ENCODE data around the gene TMEM259.

TMEM259 gene

GRCh38 chr19:1020868-1021425 lies at the start of gene TMEM259:
Gene TMEM259 (minus strand): TSS chr19:1021123. CDS start chr19:1020996, 127 bp downstream.
- peak; percentile 94 to 96 for DNase-seq (ENCODE audit: low read depth in 2 of 2)

GRCh38 chr19:1070576-1070930 lies 49.6 kb upstream of the TMEM259 start:
- no peak for DNase-seq (ENCODE audit: low read depth in 2 of 2)

GRCh38 chr19:1069009-1069779 lies 48.3 kb upstream of the TMEM259 start:
- peak in 1 of 2 donors; percentile 56 for DNase-seq (ENCODE audit: low read depth in 2 of 2)

- no peak for DNase-seq (ENCODE audit: low read depth in 2 of 2)
These were observed 47.4 kb upstream of the TMEM259 start for GRCh38 chr19:1068009-1069001.

- DNase-seq (ENCODE audit: low read depth in 2 of 2), result peak in 1 of 2 donors; percentile 65
These were observed 46.5 kb upstream of the TMEM259 start for GRCh38 chr19:1067341-1067957.

- DNase-seq (ENCODE audit: low read depth in 2 of 2), result peak; percentile 82 to 84
These were observed 45.9 kb upstream of the TMEM259 start, which contains the start of gene ARHGAP45 for GRCh38 chr19:1066748-1067340. Gene ARHGAP45 (plus strand): TSS chr19:1067167. CDS start chr19:1067406, 239 bp downstream.

- DNase-seq (ENCODE audit: low read depth in 2 of 2), result no peak
These were observed 45.4 kb upstream of the TMEM259 start for GRCh38 chr19:1066251-1066747.

GRCh38 chr19:1065606-1066109 lies 44.7 kb upstream of the TMEM259 start:
- DNase-seq (ENCODE audit: low read depth in 2 of 2), result no peak

GRCh38 chr19:1064661-1065605 lies 44.0 kb upstream of the TMEM259 start:
- peak in 1 of 2 donors; percentile 69 for DNase-seq (ENCODE audit: low read depth in 2 of 2)

GRCh38 chr19:1063909-1064660 lies 43.2 kb upstream of the TMEM259 start:
- no peak for DNase-seq (ENCODE audit: low read depth in 2 of 2)

- peak in 1 of 2 donors; percentile 64 for DNase-seq (ENCODE audit: low read depth in 2 of 2)
These were observed 42.3 kb upstream of the TMEM259 start for GRCh38 chr19:1063030-1063908.

GRCh38 chr19:1062387-1063029 lies 41.6 kb upstream of the TMEM259 start:
- no peak for DNase-seq (ENCODE audit: low read depth in 2 of 2)

- no peak for DNase-seq (ENCODE audit: low read depth in 2 of 2)
These were observed 41.1 kb upstream of the TMEM259 start for GRCh38 chr19:1061987-1062386.

GRCh38 chr19:1060689-1061088 lies 39.8 kb upstream of the TMEM259 start:
- DNase-seq (ENCODE audit: low read depth in 2 of 2), result no peak

- no peak for DNase-seq (ENCODE audit: low read depth in 2 of 2)
These were observed 37.2 kb upstream of the TMEM259 start for GRCh38 chr19:1058112-1058511.

GRCh38 chr19:1057176-1057855 lies 36.4 kb upstream of the TMEM259 start:
- DNase-seq (ENCODE audit: low read depth in 2 of 2), result no peak

All from stimulated activated CD8-positive, alpha-beta memory T cell treated with anti-CD3 and anti-CD28 coated beads, Interleukin-15, amount 100 ng/mL, for 48 hours (primary cell).